Ureter (tissue), 1 donor: ENCODE measurements around the gene TBC1D24. TPM values are rescaled to one million over a fixed set of nuclear protein-coding genes. Genes with fewer than 3 reads are reported as not detected.

Experiments
- DNase-seq: peaks from one replicate; pipeline ENCODE4 v3.0.0-alpha.2; 2020; ENCODE audit warnings: low spot score
- total RNA-seq: library from RNA; stranded (reverse); gene quantifications from one replicate; pipeline ENCODE4 v1.2.4, GENCODE V29; 2023
- donor health status: DM: yes; HTN: yes; CAD: no.

Gene TBC1D24
- total RNA-seq, 1 donor from 2014 or later = 6.5 TPM

- DNase-seq = no peak
Measured at GRCh38 chr16:2482708-2483534, 8.0 kb downstream of the TBC1D24 start.

- DNase-seq = no peak
Measured at GRCh38 chr16:2483939-2484897, 9.3 kb downstream of the TBC1D24 start.

GRCh38 chr16:2484898-2485508 is 10.1 kb downstream of the TBC1D24 start:
- DNase-seq = no peak

GRCh38 chr16:2485811-2486507 is 11.0 kb downstream of the TBC1D24 start:
- no peak for DNase-seq

GRCh38 chr16:2486645-2487516 is 12.0 kb downstream of the TBC1D24 start:
- DNase-seq = no peak

- no peak for DNase-seq
Measured at GRCh38 chr16:2487517-2487842, 12.6 kb downstream of the TBC1D24 start.

- DNase-seq = no peak
Measured at GRCh38 chr16:2487903-2488531, 13.1 kb downstream of the TBC1D24 start.

- no peak for DNase-seq
Measured at GRCh38 chr16:2489581-2489980, 14.7 kb downstream of the TBC1D24 start.

- no peak for DNase-seq
Measured at GRCh38 chr16:2490190-2491105, 15.5 kb downstream of the TBC1D24 start.

- no peak for DNase-seq
Measured at GRCh38 chr16:2492292-2492691, 17.4 kb downstream of the TBC1D24 start.

- no peak for DNase-seq
Measured at GRCh38 chr16:2493605-2494004, 18.7 kb downstream of the TBC1D24 start.

- no peak for DNase-seq
Measured at GRCh38 chr16:2494616-2495015, 19.7 kb downstream of the TBC1D24 start.

GRCh38 chr16:2495041-2495440 is 20.1 kb downstream of the TBC1D24 start:
- no peak for DNase-seq

GRCh38 chr16:2496223-2497115 is 21.5 kb downstream of the TBC1D24 start:
- no peak for DNase-seq

- DNase-seq = no peak
Measured at GRCh38 chr16:2497116-2497630, 22.2 kb downstream of the TBC1D24 start.

GRCh38 chr16:2497695-2498484 is 23.0 kb downstream of the TBC1D24 start:
- DNase-seq = no peak
